Vagina (tissue), 2 donors: Measurements from ENCODE around the gene CPNE6.

Experiments used
- POLR2A ChIP-seq, 2 donors: fragments of 450-650 bp; IDR thresholded peaks; one replicate each; pipeline ENCODE4 v1.6.1; 2017; ENCODE audit warnings: antibody characterized with exemption in 2 of 2, mild to moderate bottlenecking in 2 of 2, moderate library complexity in 2 of 2
- TF ChIP-seq, protein P1 (sequence below), 3 experiments: fragments of 450-650 bp in 2 of 3; fragments of 200-600 bp in 1 of 3; sonication (generic) in 1 of 3; IDR thresholded peaks; one replicate each; pipeline ENCODE4 v1.5.1; 2017 to 2019; ENCODE audit warnings: antibody characterized with exemption in 3 of 3, mild to moderate bottlenecking in 2 of 3, moderate library complexity in 2 of 3

DNA sequence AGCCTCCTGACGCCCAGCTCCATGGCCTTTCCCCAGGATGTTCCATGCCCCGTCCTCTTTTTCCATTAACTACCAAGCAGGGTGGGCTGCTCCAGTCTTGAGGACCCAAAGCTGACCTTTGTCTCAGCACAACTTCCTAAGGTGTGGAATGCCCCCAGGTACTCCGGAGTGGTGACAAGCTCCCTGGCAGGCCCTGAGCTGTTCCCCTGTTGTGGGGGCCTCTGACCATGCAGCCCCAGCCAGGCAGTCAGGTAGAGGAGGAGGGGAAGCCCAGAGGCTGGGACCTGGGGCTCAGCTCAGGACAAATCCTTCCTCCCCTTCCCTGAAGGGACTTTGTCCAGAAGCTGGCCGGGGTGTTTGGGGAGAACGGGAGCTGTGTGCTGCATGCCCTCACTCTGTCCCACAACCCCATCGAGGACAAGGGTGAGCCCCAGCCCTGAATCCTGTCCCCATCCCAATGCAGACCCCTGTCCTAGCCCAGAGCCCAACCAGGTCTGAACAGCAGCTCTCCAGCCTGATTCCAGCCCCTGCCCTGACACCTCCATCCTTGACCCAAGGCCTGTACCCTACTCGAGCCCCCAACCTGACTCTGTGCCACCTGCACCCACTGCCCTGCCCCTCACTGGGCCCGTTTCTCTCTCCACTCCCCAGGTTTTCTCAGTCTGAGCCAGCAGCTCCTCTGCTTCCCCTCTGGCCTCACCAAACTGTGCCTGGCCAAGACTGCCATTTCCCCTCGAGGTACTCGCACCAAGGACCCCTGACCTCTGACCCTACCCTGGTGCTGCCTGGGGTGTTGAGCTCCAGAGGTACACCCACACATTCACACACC lies 15.2 kb upstream of the CPNE6 start:
- TF ChIP-seq, protein P1, sequence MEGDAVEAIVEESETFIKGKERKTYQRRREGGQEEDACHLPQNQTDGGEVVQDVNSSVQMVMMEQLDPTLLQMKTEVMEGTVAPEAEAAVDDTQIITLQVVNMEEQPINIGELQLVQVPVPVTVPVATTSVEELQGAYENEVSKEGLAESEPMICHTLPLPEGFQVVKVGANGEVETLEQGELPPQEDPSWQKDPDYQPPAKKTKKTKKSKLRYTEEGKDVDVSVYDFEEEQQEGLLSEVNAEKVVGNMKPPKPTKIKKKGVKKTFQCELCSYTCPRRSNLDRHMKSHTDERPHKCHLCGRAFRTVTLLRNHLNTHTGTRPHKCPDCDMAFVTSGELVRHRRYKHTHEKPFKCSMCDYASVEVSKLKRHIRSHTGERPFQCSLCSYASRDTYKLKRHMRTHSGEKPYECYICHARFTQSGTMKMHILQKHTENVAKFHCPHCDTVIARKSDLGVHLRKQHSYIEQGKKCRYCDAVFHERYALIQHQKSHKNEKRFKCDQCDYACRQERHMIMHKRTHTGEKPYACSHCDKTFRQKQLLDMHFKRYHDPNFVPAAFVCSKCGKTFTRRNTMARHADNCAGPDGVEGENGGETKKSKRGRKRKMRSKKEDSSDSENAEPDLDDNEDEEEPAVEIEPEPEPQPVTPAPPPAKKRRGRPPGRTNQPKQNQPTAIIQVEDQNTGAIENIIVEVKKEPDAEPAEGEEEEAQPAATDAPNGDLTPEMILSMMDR (IDR thresholded peaks at IDR 0.05), result no peak
- TF ChIP-seq POLR2A (IDR thresholded peaks at IDR 0.05), result no peak
